HG03159 (cell line): Measurements from ENCODE around the gene SHISA6.

Experiments
- ATAC-seq: cut with Tn5 transposase; IDR thresholded peaks from one replicate; pipeline ENCODE4 v1.9.1; 2021; ENCODE audit warnings: mild to moderate bottlenecking, moderate library complexity; ENCODE audit not compliant: unreplicated experiment

The SHISA6 gene

GRCh38 chr17:11514565-11514964 is 273.6 kb downstream of the SHISA6 start:
- no peak for ATAC-seq

- ATAC-seq = no peak
Observed at GRCh38 chr17:11514981-11515680, 274.1 kb downstream of the SHISA6 start.

GRCh38 chr17:11515901-11516300 is 274.9 kb downstream of the SHISA6 start:
- ATAC-seq = no peak

- no peak for ATAC-seq
Observed at GRCh38 chr17:11535231-11535630, 294.2 kb downstream of the SHISA6 start.

GRCh38 chr17:11538366-11538765 is 297.4 kb downstream of the SHISA6 start:
- no peak for ATAC-seq

- no peak for ATAC-seq
Observed at GRCh38 chr17:11539637-11540036, 298.6 kb downstream of the SHISA6 start.

GRCh38 chr17:11545002-11545401 is 304.0 kb downstream of the SHISA6 start:
- ATAC-seq = no peak

- no peak for ATAC-seq
Observed at GRCh38 chr17:11545696-11546095, 304.7 kb downstream of the SHISA6 start.

GRCh38 chr17:11547853-11548252 is 306.8 kb downstream of the SHISA6 start:
- ATAC-seq = no peak

- no peak for ATAC-seq
Observed at GRCh38 chr17:11548398-11548797, 307.4 kb downstream of the SHISA6 start.

- no peak for ATAC-seq
Observed at GRCh38 chr17:11550431-11550830, 309.4 kb downstream of the SHISA6 start.

- ATAC-seq = no peak
Observed at GRCh38 chr17:11551442-11551841, 310.4 kb downstream of the SHISA6 start.

- no peak for ATAC-seq
Observed at GRCh38 chr17:11553135-11553534, 312.1 kb downstream of the SHISA6 start.

- ATAC-seq = no peak
Observed at GRCh38 chr17:11554042-11554441, 313.0 kb downstream of the SHISA6 start.

- no peak for ATAC-seq
Observed at GRCh38 chr17:11554542-11554941, 313.5 kb downstream of the SHISA6 start.

GRCh38 chr17:11555530-11555929 is 314.5 kb downstream of the SHISA6 start:
- ATAC-seq = no peak

- no peak for ATAC-seq
Observed at GRCh38 chr17:11557727-11558452, 316.9 kb downstream of the SHISA6 start.

- ATAC-seq = no peak
Observed at GRCh38 chr17:11558681-11559234, 317.7 kb downstream of the SHISA6 start.

GRCh38 chr17:11559601-11560000 is 318.6 kb downstream of the SHISA6 start:
- no peak for ATAC-seq

GRCh38 chr17:11561281-11561680 is 320.3 kb downstream of the SHISA6 start:
- ATAC-seq = no peak

GRCh38 chr17:11561702-11562101 is 320.7 kb downstream of the SHISA6 start:
- no peak for ATAC-seq
